HG02870 (cell line): Measurements from ENCODE around the gene ANKRA2.

Experiments
- ATAC-seq: cut with Tn5 transposase; IDR thresholded peaks from one replicate; pipeline ENCODE4 v1.9.1; 2021; ENCODE audit warnings: mild to moderate bottlenecking, moderate library complexity; ENCODE audit not compliant: unreplicated experiment

Gene ANKRA2

GRCh38 chr5:73565139-73565968 is at the start of gene ANKRA2, which contains the start of gene UTP15:
Gene ANKRA2, minus strand, starts transcription at chr5:73565639. Its CDS starts 2,758 bp downstream, at chr5:73562881.
Gene UTP15, plus strand, starts transcription at chr5:73565743. Its CDS starts 1,602 bp downstream, at chr5:73567345.
- ATAC-seq = peak; percentile 93

GRCh38 chr5:73615085-73615484 is 49.6 kb upstream of the ANKRA2 start:
- ATAC-seq = no peak

DNA sequence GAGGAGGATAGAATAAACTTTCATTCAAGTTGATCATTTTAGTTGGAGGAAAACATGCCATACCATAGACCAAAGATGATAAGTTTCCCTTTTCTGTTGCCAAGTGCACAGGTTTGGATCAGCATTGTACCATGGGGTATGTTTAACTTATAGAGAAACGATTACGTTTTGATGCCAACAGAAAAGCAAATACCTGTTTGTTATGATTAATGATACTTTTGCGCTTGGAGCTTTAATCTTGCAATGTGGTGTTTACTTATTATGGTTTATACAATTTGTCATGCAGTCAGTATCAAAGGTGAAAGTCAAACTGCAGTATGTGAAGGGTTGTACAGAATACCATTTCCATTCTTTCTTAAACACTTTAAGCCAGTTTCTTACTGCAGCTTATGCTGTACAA is 47.4 kb upstream of the ANKRA2 start:
- no peak for ATAC-seq

GRCh38 chr5:73607228-73607627 is 41.8 kb upstream of the ANKRA2 start:
- no peak for ATAC-seq

DNA sequence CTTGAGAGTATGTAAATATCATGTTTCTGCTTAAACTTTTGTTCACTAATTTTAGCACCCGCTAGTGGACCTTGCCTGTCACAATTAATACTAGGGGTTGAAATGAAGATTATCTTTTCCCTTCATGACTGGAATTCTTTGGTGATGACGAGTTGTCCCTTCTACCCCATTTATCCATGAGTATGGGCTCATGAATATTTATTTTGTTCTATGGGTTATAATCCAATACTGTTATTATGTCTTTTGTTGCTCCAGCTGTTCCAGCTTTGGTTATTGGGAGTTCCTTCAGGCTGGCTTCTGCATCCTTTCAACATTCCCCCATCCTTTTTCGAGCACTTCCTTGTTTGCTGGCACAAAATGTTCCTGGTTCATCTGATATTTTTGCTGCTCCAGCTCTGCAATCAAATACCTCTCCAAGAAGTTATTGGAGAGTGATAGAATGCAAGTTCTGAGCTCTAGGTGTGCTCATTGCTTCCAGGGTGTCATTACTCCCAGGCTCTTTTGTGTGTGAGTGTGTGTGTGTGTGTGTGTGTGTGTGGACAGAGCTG is 40.8 kb upstream of the ANKRA2 start:
- no peak for ATAC-seq

- ATAC-seq = no peak
Observed at GRCh38 chr5:73605223-73606087, 40.0 kb upstream of the ANKRA2 start.

DNA sequence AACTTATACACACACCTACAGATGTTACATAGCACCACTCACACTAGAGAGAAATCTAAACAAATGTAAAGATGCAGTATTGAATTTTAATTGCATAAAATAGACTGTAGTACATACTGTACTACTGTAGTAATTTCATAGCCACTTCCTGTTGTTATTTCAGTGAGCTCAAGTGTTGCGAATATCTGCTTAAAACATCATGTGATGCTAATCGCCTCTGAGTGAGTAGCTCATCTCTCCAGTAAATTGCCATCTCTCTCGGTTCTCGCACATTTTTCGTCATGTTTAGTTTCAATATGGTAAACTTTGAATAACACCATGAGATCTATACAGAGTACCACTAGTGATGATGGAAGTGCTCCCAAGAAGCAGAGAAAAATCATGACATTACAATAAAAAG is 38.6 kb upstream of the ANKRA2 start:
- ATAC-seq = no peak

DNA sequence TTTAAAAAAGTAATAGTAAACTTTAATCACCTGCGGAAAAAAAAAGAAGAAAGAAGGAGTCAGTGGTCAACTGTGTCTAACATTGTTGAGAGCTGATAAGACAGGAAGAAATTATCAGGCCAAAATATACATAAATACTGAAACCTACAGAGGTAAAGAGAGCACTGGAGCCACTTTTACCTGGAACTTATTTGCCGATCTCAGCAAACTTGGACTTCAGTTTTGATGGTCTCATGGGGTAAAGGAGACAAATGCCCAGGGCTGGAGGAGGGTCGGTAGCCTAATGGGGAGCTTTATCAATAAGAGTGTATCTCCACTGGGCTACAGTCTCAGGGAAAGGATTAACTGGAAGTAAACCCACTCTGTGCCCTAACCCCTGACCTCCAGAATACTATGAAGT is 33.9 kb upstream of the ANKRA2 start:
- ATAC-seq = no peak

GRCh38 chr5:73596705-73597328 is 31.4 kb upstream of the ANKRA2 start:
- no peak for ATAC-seq

DNA sequence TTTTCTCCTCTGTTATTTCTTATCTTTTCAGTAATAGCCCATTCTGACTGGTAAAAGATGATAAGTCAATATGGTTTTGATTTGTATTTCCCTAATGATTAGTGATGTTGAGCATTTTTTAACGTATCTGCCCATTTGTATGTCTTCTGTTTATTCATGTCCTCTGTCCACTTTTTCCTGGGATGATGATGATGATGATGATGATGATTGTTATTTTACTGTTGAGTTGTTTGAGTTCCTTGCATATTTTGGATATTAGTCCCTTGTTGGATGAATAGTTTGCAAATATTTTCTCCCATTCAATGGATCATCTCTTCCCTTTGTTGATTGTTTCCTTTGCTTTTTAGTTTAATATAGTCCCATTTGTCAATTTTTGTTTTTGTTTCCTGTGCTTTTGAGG is 27.1 kb upstream of the ANKRA2 start:
- no peak for ATAC-seq

GRCh38 chr5:73591698-73592501 is 26.5 kb upstream of the ANKRA2 start:
- no peak for ATAC-seq

DNA sequence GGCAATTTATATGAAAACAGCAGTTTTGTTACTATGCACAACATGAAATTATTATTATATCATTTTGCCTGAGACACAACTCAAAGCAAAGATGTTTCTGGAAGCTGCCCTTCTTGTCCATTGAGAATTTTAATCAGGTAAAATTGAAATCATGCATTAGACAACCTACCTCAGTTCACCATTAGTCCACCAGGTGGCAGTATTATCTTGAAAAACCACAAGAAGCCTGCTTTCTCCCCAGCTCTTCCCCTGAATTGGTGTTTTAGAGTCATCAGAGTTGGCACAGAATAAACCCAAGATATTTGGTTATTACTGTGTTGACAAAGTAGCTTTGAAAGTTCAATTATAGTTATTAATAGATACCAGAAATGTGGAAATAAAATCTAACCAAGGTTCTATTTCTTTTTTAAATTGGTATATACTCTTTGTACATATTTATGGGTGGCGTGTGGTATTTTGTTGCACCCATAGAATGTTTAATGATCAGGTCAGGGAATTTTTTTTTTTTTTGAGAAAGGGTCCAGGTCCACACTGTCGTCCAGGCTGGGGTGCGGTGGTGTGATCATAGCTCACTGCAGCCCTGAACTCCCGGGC is 25.8 kb upstream of the ANKRA2 start:
- no peak for ATAC-seq

DNA sequence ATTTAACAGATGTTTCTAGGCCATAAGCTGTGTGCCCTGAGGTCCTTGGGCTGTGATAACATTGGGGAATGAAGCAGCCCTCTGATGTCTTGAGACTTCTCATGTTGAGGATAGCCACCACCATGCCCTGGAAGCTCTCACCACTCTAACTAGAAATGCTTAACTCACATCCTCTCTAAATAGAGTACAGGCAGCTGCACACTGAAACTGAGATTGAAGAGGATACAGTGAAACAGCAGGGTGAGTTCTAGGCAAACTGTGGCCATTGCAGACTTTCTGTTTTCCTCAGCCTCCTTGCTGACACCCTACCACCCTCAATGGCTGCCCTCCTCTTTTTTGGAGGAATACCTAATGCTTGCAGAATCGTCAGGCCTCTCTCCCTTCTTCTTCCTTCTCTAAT is 22.5 kb upstream of the ANKRA2 start:
- no peak for ATAC-seq

DNA sequence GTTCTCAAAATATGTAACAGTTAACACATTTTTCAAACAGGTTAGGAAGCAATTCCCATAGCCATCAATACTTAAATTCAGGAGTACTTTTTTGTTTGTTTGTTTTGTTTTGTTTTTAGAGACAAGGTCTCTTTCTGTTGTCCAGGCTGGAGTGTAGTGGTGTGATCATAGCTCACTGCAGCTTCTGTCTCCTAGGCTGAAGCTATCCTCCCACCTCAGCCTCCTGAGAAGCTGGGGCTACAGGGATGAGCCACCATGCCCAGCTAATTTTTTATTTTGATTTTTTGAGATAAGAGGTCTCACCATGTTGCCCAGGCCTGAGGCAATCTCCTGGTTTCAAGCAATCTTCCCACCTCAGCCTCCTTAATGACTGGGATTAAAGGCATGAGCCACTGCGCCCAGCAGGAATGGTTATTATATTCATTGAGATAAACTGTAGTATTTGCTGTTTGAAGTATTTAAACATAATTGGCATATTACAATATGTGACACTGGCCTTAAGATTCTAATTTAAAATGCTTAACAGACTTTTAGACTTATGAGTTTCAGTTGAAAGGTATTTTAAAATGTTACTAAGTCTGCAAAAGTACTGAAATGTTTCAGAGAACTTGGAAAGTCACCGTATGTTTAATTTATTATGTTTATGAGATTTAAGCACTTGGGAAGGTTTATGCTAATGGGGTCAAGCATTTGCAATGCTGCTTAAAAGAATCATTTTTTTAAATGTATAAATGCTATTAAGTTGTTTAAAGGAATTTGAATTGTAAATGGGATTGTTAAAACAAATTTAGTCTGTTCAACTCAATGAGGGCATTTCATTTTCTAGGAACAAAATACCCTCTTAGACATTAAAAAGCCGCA is 17.1 kb upstream of the ANKRA2 start:
- ATAC-seq = no peak

DNA sequence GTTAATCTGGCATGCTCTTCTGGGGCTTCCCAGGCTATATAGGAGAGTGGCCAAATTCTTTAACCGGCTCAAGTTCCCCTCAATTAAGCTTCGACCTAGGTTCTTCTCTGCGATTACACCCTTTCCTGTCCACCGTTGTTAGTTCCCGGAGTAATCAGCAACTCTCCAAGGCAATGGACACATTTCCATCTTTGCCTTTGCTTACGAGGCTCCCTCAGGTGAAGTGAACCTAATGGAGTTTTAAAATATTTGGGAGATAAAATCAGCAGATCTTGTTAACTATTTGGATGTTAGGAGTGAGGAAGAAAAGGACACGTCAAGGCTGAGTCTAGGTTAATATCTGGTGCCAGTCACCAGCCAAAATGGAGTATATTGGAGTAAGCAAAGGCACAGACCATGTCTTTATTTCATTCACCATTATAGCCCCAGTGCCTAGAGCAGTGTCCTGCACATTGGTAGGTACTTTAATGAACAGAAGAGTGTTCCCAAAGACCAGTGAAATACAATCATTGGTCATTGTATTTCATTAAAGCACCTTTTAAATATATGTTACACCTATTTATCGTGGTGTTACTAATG is 619 bp upstream of the ANKRA2 start:
- no peak for ATAC-seq

GRCh38 chr5:73564675-73565074 is 764 bp downstream of the ANKRA2 start:
- ATAC-seq = peak; percentile 3

DNA sequence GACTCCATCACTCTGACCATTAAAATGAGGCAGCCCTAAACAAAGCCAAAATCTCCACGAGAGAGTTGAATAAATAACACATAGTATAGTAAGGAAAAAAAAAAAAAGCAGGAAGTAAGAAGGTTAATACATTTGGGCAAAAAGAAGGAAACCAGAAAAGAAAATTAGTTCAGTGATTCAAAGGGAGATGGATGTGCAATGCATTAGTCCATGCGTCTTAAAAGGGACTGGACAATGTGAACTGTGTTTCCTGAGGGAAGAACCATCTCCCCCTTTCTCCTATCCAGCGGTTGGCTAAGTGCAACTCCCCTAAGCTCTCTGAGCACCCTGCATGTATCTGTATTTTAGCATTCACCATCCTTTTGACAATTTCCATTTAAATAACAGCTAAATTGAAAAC is 1.4 kb downstream of the ANKRA2 start:
- ATAC-seq = no peak

DNA sequence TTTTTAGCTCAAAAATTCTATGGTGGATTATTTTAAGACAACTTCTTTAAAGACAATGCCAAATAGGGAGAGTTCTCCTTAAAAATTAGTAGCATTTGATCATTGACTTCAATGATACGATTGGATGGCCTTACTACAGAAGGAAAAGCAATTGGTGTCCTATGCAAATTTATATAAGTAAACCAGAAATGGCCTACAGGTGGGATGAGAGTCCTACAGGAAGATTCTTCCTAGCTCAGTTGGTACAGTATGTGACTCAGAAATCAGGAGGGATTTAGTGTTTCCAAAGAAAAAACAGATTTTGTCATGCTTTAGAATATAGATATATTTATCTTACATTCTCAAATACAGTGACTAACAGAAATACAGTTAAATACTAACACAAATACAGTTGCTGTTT is 6.5 kb downstream of the ANKRA2 start:
- ATAC-seq = no peak

- ATAC-seq = no peak
Observed at GRCh38 chr5:73552642-73553041, 12.8 kb downstream of the ANKRA2 start.
